GM12873 (cell line): ENCODE measurements around the gene MYO1G.
A peak's percentile ranks its signal among the peaks of the same experiment; 100 is the strongest.

Source experiments
- CTCF ChIP-seq: IDR thresholded peaks from 2 replicates; pipeline ENCODE4 v1.5.1; 2012; ENCODE audit warnings: low read depth, mild to moderate bottlenecking, moderate library complexity, low read length, control low read depth; ENCODE audit not compliant: insufficient read depth; ENCODE audit errors: missing control alignments

The MYO1G gene

DNA sequence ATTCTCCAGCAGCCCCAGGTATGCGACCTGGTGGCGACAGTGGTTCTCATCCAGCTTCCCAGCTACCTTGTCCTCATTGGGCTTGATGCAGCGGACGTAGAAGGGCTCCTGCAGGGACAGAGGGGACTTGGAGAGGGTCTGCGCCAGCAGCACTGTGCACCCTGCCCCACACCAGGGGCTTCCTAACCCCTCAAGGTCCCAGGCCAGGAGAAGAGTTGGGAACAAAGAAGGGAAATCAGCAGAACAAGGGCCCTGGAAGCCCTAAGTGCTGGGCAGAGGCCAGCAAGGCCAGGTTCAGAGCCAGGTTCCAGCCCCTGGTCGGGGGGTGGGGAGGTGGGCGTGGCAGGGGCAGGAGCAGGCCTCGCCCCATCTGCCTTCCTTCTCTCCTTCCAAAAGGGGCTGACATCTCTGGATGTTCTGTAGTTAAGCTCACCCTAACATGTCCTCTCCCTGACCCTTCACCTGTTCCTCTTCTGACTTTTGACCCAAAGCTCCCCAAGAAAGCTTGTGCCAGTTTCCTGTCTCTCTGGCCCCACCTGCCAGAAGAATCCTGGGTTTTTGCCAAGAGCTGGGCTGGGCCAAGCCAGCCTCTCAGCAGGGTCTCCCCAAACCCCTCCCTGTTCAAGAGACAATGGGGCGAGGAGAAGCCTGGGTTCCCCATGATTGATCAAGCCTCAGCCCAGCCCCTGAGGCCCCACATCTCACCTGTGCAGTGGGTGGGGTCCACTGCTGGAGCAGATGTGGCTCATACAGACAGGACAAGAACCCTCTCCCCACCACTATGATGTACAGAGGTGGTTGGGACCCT is 11.9 kb downstream of the MYO1G start:
- no peak for TF ChIP-seq CTCF

DNA sequence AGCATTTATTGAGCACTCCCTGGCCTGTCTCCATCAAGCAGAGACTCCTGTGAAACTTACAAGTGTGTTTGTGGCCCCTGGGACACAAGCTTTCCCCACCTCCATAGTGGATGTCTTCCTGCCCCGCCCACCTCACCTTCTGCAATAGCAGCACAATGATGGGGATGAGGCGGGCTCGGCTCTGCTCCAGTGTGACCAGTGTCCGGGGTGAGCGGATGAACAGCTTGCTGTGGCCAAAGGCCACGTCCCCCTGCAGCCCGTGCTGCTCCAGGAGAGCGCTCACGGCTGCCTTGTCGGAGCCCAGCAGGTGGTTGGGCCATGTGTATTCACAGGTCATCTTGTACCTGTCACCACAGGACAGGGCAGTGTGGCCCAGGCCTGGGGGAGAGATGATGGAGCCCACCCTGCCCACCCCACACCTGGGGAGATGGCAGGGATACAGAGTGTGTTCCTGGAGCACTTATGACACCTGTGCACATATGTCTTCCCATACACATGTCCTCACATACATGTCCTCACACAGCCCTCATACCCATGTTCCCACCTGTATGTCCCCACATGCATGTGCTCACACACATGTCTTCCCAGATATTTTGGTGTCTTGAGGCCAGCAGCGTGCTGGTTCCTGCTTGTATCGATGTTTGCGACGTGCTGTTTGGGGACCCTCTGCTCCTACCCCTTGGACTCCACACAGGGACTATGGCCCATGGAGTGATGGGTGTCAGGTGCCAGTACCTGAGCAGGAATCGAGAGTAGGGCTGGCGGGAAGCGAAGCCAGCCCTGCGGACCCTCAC is 12.7 kb downstream of the MYO1G start:
- no peak for TF ChIP-seq CTCF

DNA sequence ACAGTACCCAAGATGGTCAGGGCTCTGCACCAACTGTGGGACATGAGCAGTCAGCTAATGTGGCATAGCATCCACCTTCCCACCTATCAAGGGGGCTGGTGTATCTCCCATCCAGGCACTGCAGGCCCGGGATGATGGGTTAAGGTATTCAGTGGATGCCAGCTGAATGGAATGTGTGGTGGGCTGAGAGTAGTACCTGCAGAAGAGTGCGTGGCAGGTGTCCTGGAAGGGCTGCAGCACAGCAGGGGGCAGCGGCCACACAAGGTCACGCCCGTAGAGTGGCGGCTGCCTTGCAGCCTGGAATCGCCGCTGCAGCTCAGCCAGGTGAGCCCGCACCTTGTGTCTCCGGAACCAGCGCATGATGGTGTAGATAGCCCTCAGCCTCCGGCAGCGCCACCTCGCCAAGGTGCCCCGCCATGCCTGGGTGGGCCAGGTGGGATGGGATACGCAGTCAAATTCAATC is 13.3 kb downstream of the MYO1G start:
- no peak for TF ChIP-seq CTCF

DNA sequence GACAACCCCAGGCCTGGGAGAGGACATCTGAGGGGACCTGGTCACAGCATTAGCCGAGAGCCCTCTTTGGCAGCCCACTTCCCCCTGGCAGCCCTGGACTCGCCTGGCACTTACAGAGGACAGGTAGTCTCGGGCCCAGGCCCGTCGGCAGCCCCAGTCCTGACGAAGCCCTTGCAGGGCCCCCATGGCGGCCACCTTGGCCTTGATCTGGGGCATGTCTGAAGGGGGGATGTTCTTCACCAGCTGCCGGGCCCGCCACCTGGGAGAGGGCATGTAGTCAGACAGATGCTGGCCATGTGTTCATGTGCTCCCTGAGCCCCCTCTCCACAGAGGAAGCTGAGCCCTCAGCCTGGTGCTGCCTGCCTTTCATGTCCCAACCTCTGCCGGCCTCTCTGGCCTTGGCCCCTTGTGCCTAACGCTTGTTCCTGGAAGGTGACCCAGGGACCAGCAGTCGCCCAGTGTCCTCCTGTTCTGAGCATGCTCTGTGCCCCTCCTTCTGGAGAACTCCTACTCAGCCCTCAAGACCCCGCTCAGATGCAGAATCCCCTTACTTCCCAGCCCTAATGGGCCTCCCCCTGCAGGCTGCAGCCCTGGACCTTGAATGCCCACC is 13.9 kb downstream of the MYO1G start:
- TF ChIP-seq CTCF = no peak

GRCh38 chr7:44964384-44964830 is 14.4 kb downstream of the MYO1G start:
- TF ChIP-seq CTCF = peak; percentile 38

GRCh38 chr7:44963364-44964290 is 15.2 kb downstream of the MYO1G start:
- no peak for TF ChIP-seq CTCF
